IPS-20b (cell line): Measurements from ENCODE around the gene SLC2A14.
"Not testable (repeated sequence)": the region's sequence is repeated elsewhere in the genome, so short reads cannot be mapped to it uniquely, and the experiment has no call there.

ENCODE experiments used
- H3K27ac ChIP-seq: one replicate; pipeline ENCODE4 v1.5.1; 2013; ENCODE audit warnings: low read length
- H3K27me3 ChIP-seq: 2 replicates; pipeline ENCODE4 v1.6.1; 2013; ENCODE audit warnings: mild to moderate bottlenecking, low read length, inconsistent platforms; ENCODE audit not compliant: insufficient read depth
- H3K36me3 ChIP-seq: 2 replicates; pipeline ENCODE4 v1.6.1; 2013; ENCODE audit warnings: low read depth, mild to moderate bottlenecking, inconsistent platforms, low read length, moderate library complexity; ENCODE audit not compliant: insufficient read depth
- H3K4me1 ChIP-seq: 2 replicates; pipeline ENCODE4 v1.6.1; 2013; ENCODE audit warnings: mild to moderate bottlenecking, control low read depth, inconsistent platforms, low read length, moderate library complexity; ENCODE audit not compliant: insufficient read depth
- H3K4me3 ChIP-seq: 2 replicates; pipeline ENCODE4 v1.5.1; 2013; ENCODE audit warnings: mild to moderate bottlenecking, low read length, inconsistent platforms
- H3K9ac ChIP-seq: 2 replicates; pipeline ENCODE4 v1.6.1; 2013; ENCODE audit warnings: low read depth, mild to moderate bottlenecking, inconsistent platforms, low read length, moderate library complexity
- H3K9me3 ChIP-seq: 2 replicates; pipeline ENCODE4 v1.6.1; 2013; ENCODE audit warnings: mild to moderate bottlenecking, low read depth, low read length, inconsistent platforms; ENCODE audit not compliant: insufficient read depth

SLC2A14 gene

DNA sequence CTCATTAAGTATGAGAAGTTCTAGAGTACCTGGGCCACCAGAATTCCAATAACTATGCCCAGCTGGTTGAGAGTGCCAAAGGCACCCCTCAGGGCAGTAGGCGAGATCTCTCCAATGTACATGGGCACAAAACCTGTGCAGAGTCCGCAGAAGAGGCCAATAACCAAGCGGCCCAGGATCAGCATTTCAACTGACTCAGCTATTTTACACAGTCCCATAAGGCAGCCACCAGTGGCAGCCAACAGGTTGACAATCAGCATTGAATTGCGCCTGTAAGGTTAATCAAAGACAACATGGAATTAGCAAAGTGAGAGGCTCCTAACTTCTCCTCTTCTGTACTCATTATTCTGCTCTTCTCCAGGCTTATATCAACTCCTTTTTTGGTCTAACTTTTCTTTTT lies 43.0 kb downstream of the SLC2A14 start:
- not testable (repeated sequence) for H3K9ac ChIP-seq, H3K27ac ChIP-seq, H3K36me3 ChIP-seq, H3K9me3 ChIP-seq, H3K27me3 ChIP-seq, H3K4me3 ChIP-seq, H3K4me1 ChIP-seq

DNA sequence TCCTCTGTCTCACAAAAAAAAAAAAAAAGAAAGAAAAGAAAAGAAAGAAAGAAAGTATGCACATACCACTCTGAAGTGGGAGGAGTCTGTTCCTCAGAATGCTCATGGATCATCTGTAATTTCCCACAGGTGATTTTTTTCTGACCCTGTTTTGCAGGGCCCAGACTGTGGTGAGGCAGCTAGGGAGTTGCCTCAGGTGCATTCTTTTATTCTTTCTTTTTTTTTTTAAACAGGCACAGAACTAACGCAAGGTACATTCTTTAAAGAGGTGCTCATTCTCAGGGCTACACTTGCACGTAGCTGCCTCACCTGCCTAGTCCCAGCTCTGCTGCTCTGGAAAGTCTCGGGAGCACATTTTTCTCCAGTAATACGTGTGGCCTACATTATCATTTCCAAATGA lies 47.0 kb downstream of the SLC2A14 start:
- not testable (repeated sequence) for H3K9ac ChIP-seq, H3K4me1 ChIP-seq, H3K27me3 ChIP-seq, H3K9me3 ChIP-seq, H3K36me3 ChIP-seq, H3K4me3 ChIP-seq, H3K27ac ChIP-seq

DNA sequence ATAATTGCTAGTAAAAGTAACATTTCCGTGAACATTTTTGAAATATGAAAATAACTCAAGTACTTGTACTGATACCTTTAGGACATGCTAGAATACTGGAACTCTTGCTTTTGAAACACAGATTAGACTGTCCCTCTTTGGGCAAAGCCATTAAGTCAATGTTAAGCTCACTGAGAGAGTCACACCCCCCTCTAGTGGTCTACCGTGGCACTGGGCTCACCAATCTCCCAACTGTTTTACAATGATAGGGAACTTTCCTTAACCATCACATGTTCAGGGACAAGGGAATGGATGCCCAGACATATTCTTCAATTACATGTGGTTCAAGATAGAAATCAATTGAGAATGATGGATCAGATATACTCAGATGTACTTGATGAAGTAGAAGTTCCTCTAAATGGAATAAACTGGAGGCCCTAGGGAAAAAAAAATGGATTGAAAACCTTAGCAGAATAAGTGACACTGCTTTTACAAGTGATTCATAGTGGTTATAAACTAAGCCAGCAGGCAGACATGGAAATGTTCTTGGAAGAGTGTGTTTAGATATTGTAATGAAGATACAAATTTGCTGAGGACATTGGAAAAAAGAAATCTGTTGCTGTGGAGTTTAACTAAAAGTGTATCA lies 65.7 kb downstream of the SLC2A14 start:
- H3K36me3 ChIP-seq = peaks cover 16% of the 10 kb centered on the region
- H3K4me3 ChIP-seq = no peak overlapping the region
- H3K9me3 ChIP-seq = no peaks in the 10 kb centered on the region
- H3K27me3 ChIP-seq = no peaks in the 10 kb centered on the region
- no peak overlapping the region for H3K9ac ChIP-seq
- no peak overlapping the region for H3K27ac ChIP-seq
- H3K4me1 ChIP-seq = no peaks in the 10 kb centered on the region

DNA sequence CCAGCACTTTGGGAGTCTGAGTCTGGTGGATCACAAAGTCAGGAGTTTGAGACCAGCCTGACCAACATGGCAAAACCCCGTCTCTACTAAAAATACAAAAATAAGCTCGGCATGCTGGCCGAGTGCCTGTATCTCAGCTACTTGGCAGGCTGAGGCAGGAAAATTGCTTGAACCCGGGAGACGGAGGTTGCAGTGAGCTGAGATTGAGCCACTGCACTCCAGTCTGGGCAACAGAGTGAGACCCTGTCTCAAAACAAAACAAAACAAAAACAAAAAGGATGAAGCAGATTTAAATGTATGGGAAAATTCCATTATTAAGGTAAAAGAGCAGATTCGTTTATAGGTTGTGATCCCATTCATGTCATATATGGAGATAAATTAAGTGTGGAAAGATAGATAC lies 66.4 kb downstream of the SLC2A14 start:
- H3K36me3 ChIP-seq = peaks cover 20% of the 10 kb centered on the region
- H3K27ac ChIP-seq, H3K9ac ChIP-seq, H3K4me3 ChIP-seq, H3K27me3 ChIP-seq, H3K9me3 ChIP-seq, H3K4me1 ChIP-seq: not testable (repeated sequence)

DNA sequence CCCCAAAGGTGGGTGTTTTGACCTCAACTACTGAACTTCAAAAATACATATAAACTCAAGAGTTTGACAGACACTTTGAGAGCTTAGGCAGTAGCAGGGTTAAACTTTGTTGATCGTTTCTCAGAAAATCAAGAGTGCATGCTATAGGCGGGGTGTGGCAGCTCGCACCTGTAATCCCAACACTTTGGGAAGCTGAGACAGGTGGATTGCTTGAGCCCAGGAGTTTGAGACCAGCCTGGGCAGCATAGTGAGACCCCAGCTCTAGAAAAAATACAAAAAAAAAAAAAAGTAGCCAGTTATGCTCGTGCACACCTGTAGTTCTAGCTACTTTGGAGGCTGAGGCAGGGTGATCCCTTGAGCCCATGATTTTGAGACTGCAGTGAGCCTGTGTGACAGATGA lies 71.3 kb downstream of the SLC2A14 start:
- no peaks in the 10 kb centered on the region for H3K9me3 ChIP-seq
- H3K36me3 ChIP-seq = peaks cover 46% of the 10 kb centered on the region
- H3K27ac ChIP-seq = no peak overlapping the region
- H3K4me3 ChIP-seq = no peak overlapping the region
- no peaks in the 10 kb centered on the region for H3K27me3 ChIP-seq
- no peak overlapping the region for H3K9ac ChIP-seq
- peaks cover 16% of the 10 kb centered on the region; the same call in 1 of the 2 replicates for H3K4me1 ChIP-seq

DNA sequence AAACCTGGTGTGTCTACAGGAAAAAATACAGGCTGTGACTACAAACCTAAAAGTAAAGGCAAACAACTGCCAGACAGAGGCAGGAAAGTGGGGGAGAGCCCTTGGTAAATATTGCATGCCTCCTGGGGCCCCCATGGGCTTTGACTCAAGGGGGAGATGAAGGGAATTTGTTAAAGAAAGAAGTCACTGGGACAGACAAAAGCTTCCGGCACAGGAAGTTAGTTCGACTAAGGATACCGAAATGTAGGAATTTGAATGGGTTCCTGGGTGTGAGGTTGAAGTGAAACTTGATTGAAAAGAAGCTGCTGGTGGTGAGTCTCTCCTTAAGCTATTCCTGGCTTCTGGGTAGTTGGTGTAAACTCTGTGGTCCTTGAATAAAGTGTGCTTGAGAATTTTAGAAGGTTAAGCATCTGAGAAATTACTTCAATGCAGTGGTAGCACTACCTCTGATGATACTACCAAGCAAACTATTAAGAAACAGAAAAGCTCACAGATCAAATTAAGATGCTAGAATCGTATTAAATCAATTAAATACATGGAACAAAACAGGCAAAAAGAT lies 73.9 kb downstream of the SLC2A14 start:
- peaks cover 16% of the 10 kb centered on the region; the same call in 1 of the 2 replicates for H3K4me1 ChIP-seq
- peak overlapping the region; percentile 76; the same call in 1 of the 2 replicates for H3K9ac ChIP-seq
- H3K27ac ChIP-seq = peak overlapping the region; percentile 98

DNA sequence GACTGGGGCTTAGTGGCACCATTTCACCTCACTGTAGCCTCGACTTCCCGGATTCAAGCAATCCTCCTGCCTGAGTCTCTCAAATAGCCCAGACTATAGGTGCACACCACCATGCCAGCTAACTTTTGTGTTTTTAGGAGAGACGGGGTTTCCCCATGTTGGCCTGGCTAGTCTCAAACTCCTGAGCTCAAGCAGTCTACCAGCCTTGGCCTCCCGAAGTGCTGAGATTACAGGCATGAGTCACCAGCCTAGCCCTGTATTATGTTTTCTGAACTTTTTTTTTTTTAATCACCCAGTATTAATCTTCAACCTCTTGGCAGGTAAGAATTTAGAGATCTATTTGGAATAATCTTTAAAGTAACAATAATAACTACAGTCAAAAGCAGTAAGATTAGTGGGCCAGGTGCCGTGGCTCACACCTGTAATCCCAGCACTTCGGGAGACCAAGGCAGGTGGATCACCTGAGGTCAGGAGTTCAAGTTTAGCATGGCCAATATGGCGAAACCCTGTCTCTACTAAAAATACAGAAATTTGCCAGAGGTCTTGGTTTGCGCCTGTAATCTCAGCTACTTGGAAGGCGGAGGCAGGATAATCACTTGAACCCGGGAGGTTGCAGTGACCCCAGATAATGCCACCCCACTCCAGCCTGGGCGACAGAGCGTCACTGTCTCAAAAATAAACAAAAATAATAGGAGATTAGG lies 74.9 kb downstream of the SLC2A14 start:
- Histone ChIP-seq H3K27me3 (no peaks in the 10 kb centered on the region), H3K27ac (peak overlapping the region; percentile 79), H3K4me1 (peaks cover 16% of the 10 kb centered on the region; the same call in 1 of the 2 replicates), H3K4me3 (peak overlapping the region; percentile 36; the same call in 1 of the 2 replicates), H3K36me3 (peaks cover 60% of the 10 kb centered on the region), H3K9me3 (no peaks in the 10 kb centered on the region), H3K9ac (peak overlapping the region; percentile 76; the same call in 1 of the 2 replicates)

More for the DNA sequence above, 73.9 kb downstream of the SLC2A14 start:
- H3K4me3 ChIP-seq, H3K27me3 ChIP-seq, H3K9me3 ChIP-seq: not testable (repeated sequence)
- H3K36me3 ChIP-seq = peaks cover 56% of the 10 kb centered on the region

DNA sequence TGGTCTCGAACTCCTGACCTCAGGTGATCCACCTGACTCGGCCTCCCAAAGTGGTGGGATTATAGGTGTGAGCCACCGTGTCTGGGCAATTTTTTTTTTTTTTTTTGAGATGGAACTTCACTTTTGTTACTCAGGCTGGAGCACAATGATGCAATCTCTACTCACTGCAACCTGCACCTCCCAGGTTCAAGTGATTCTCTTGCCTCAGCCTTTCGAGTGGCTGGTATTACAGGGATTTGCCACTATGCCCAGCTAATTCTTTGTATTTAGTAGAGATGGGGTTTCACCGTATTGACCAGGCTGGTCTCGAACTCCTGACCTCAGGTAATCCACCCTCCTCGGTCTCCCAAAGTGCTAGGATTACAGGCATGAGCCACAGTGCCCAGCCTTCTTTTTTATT lies 75.4 kb downstream of the SLC2A14 start:
- H3K27me3 ChIP-seq, H3K9me3 ChIP-seq, H3K4me3 ChIP-seq: not testable (repeated sequence)
- Histone ChIP-seq H3K9ac (peak overlapping the region; percentile 76; the same call in 1 of the 2 replicates), H3K36me3 (peaks cover 58% of the 10 kb centered on the region), H3K27ac (peak overlapping the region; percentile 79), H3K4me1 (peaks cover 16% of the 10 kb centered on the region; the same call in 1 of the 2 replicates)

DNA sequence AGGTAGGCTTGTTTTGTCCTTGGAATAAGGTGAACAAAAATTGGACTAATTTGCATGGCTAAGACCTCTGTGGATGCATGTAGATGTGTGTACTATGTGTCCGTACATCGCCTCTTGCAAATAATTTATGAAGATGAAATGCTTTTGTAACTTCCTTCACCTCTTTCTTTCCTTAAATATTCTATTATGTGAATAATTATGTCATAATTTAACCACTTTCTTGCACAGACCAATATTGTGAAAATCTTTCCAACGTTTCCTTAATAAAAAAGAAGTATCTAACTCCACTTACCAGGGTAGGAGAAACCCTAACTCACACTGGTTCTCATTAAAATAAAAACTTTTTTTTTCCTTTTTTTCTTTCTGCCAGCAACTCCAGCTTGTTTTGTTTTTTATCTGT lies 79.5 kb downstream of the SLC2A14 start:
- H3K4me3 ChIP-seq = no peak overlapping the region
- H3K27me3 ChIP-seq = no peaks in the 10 kb centered on the region
- peaks cover 51% of the 10 kb centered on the region for H3K36me3 ChIP-seq
- H3K9ac ChIP-seq = no peak overlapping the region
- peaks cover 19% of the 10 kb centered on the region for H3K4me1 ChIP-seq
- no peaks in the 10 kb centered on the region for H3K9me3 ChIP-seq
- no peak overlapping the region for H3K27ac ChIP-seq

DNA sequence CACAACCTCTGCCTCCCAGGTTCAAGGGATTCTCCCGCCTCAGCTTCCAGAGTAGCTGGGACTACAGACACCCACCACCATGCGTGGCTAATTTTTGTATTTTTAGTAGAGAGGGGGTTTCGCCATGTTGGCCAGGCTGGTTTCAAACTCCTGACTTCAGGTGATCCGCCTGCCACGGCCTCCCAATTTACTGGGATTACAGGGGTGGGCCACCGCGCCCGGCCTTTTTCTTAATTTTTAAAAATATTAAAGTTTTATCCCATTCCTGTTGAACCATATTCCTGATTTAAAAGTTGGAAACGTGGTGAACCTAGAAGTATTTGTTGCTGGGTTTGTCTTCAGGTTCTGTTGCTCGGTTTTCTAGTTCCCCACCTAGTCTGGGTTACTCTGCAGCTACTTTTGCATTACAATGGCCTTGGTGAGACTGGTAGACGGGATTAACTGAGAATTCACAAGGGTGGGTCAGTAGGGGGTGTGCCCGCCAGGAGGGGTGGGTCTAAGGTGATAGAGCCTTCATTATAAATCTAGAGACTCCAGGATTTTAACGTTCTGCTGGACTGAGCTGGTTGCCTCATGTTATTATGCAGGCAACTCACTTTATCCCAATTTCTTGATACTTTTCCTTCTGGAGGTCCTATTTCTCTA lies 83.7 kb downstream of the SLC2A14 start, which contains the start of gene NANOG:
Gene NANOG, plus strand, starts transcription at position 519 of the 645 bp plus-strand sequence. CDS start 213 bp downstream, outside the sequence.
- Histone ChIP-seq H3K36me3 (peaks cover 28% of the 10 kb centered on the region), H3K27ac (peak within 1 kb of the TSS; percentile 80), H3K4me1 (peaks cover 27% of the 10 kb centered on the region), H3K9ac (peak within 1 kb of the TSS; percentile 87; the same call in 1 of the 2 replicates), H3K4me3 (peak within 1 kb of the TSS; percentile 86)
- H3K9me3 ChIP-seq, H3K27me3 ChIP-seq: not testable (repeated sequence)

DNA sequence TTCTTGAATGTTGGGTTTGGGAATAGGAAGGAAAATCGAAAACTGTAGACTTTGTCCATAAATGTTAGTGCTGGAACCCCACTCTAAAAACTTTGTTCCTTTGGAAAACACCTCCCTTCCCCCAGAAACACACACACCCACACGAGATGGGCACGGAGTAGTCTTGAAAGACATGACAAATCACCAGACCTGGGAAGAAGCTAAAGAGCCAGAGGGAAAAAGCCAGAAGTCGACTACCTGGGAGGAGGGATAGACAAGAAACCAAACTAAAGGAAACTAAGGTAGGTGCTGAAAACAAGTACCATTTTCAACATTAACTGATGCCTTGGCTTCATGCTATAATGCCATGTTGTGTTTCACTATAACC lies 84.4 kb downstream of the SLC2A14 start:
- H3K27me3 ChIP-seq = no peaks in the 10 kb centered on the region
- H3K27ac ChIP-seq = peak overlapping the region; percentile 80
- peaks cover 20% of the 10 kb centered on the region for H3K36me3 ChIP-seq
- H3K9me3 ChIP-seq = no peaks in the 10 kb centered on the region
- peak overlapping the region; percentile 79; the same call in 1 of the 2 replicates for H3K9ac ChIP-seq
- H3K4me3 ChIP-seq = peak overlapping the region; percentile 57
- peaks cover 27% of the 10 kb centered on the region for H3K4me1 ChIP-seq
